Measurements from ENCODE around the gene DHODH.
"Not testable (repeated sequence)": the region's sequence is repeated elsewhere in the genome, so short reads cannot be mapped to it uniquely, and the experiment has no call there.

Gene DHODH

DNA sequence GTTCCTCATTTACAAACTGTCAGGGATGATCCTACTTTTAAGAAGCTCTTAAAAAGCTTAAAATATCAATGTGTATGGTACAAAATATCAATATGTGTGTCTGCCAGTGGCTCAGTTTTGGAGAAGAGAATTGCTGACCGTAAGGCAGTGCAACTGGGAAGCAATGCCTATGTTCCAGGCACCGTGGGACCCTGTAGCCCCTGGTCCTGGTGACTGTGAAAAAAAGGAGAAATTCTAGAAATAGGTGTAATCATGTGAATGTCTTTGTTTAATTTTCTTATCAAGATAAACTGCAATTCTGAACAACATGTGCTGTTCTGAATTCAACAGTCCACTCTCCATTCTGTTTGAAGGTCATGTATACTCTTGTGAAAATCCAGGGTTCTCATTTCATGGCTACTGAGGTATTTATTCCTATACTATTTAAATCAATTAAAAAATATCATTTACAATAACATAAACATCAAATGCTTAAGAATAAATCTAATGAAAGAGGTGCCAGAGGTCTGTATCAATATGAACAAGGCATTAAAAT, 36.3 kb downstream of the DHODH start:
- no peak for DNase-seq (ENCODE audit: low read depth, low spot score)
- no peak overlapping the region for H3K4me3 ChIP-seq (ENCODE audit: low read length)

GRCh38 chr16:72049110-72049509, 40.6 kb downstream of the DHODH start:
- no peak for DNase-seq (ENCODE audit: low read depth, low spot score)

DNA sequence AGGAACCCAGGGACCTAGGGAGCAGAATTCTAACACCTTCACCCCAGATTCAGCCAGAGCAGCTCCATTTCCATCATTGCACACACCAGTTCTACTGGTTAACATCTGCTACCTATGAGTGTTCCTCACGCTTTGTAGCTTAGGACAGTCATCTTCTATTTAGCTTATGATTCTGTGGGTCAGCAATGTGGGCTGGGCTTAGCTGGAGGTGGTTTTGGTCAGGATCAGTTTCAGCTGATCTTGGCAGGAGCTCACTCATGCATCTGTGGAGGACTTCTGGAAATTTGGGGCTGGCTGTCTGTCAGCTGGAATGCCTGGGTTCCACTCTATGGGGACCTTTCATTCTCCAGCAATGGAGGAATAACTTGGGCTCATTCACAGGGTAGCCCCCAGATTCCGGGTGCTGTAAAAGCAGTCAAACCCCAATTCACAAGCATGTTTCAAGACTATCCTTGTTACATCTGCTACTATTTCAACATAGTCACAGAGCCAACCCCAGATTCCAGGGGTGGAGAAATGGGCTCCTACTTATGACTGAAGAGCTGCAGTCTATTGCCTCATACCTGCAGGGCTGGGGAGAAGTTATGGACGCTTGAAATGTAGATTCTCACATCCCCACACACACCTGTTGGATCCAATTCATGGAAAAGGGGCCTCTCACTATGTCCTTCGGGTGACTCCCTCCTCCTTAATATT, 42.4 kb downstream of the DHODH start:
- no peak overlapping the region for H3K4me3 ChIP-seq (ENCODE audit: low read length)
- no peak for DNase-seq (ENCODE audit: low read depth, low spot score)

More at GRCh38 chr16:72049110-72049509, 40.6 kb downstream of the DHODH start:
- no peak overlapping the region for H3K4me3 ChIP-seq (ENCODE audit: low read length)

DNA sequence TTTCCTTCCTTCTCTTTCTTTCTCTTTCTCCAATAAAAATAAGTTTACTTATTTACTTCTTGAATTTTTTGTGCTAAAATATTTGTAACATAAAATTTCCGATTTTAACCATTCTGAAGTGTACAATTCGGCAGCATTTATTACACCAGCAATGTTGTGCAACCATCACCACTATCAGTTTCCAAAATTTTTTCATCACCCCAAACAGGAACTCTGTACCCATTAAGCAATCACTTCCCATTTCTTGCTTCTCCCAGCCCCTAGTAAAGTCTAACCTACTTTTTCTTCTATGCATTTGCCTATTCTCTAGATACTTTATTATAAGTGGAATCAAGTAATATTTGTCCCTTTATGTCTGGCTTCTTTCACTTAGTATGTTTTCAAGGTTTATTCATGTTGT, 43.3 kb downstream of the DHODH start:
- H3K4me3 ChIP-seq (ENCODE audit: low read length), result no peak overlapping the region
- no peak for DNase-seq (ENCODE audit: low read depth, low spot score)

- not testable (repeated sequence) for H3K4me3 ChIP-seq (ENCODE audit: low read length); DNase-seq (ENCODE audit: low read depth, low spot score)
Observed at GRCh38 chr16:72054254-72054847, 45.8 kb downstream of the DHODH start, which contains the start of gene HP. Gene HP (plus strand): TSS chr16:72054505. CDS start chr16:72054653, 148 bp downstream.

DNA sequence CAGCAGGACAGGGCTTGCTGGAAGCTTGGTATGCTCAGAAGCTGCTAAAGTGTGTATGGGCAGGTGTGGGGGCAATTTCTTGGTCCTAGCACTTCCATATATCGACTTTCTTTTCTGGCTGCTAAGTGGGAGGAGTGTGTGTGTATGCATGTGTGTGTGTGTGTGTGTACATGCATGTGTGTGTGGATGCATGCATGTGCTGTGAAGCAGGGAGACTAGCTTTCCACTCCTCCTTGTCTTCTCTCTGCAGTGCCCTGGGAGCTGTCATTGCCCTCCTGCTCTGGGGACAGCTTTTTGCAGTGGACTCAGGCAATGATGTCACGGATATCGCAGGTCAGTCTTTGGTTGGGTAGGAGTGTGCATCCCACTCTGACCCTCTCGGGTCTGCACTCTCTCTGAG, 47.4 kb downstream of the DHODH start:
- no peak for DNase-seq (ENCODE audit: low read depth, low spot score)
- H3K4me3 ChIP-seq (ENCODE audit: low read length), result no peak overlapping the region

DNA sequence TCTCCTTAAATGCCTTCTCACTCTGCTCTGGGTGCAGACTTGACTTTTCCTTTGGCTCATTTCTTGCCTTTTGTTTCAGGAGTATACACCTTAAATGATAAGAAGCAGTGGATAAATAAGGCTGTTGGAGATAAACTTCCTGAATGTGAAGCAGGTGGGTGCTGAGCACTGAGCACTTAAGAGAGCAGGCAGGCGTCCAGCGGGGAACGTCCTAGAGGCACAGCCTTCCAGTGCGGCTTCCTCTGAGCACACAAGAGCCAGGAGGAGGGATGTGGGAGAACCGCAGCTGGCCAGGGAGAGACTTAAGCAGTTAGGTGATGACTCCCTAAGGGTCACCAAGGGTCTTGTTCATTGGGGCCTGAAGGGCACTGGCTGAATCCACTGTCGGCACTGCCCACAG, 48.8 kb downstream of the DHODH start:
- not testable (repeated sequence) for DNase-seq (ENCODE audit: low read depth, low spot score); H3K4me3 ChIP-seq (ENCODE audit: low read length)

- H3K4me3 ChIP-seq (ENCODE audit: low read length); DNase-seq (ENCODE audit: low read depth, low spot score): not testable (repeated sequence)
Observed at GRCh38 chr16:72059060-72059459, 50.5 kb downstream of the DHODH start.

- no peak overlapping the region for H3K4me3 ChIP-seq (ENCODE audit: low read length)
- no peak for DNase-seq (ENCODE audit: low read depth, low spot score)
Observed at GRCh38 chr16:72060405-72060804, 51.9 kb downstream of the DHODH start.

GRCh38 chr16:72061564-72061963, 53.0 kb downstream of the DHODH start:
- no peak overlapping the region for H3K4me3 ChIP-seq (ENCODE audit: low read length)
- no peak for DNase-seq (ENCODE audit: low read depth, low spot score)

- no peak overlapping the region for H3K4me3 ChIP-seq (ENCODE audit: low read length)
Observed at GRCh38 chr16:72064361-72064894, 55.9 kb downstream of the DHODH start.

GRCh38 chr16:72066747-72067146, 58.2 kb downstream of the DHODH start:
- no peak overlapping the region for H3K4me3 ChIP-seq (ENCODE audit: low read length)
- peak; percentile 33 for DNase-seq (ENCODE audit: low read depth, low spot score)

More at GRCh38 chr16:72064361-72064894, 55.9 kb downstream of the DHODH start:
- no peak for DNase-seq (ENCODE audit: low read depth, low spot score)

DNA sequence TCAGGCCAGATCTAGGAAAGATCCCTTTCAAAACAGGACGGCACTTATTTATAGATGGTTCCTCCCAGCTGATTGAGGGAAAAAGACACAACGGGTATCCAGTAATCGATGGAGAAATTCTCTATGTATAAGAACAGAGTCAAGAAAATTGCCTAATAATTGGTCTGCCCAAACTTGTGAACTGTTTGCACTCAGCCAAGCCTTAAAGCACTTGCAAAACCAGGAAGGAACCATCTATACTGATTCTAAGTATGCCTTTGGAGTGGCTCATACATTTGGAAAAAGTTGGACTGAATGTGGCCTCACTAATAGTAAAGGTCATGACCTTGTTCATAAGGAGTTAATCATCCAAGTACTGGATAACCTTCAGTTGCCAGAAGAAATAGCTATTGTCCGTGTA, 60.4 kb downstream of the DHODH start:
- no peak overlapping the region for H3K4me3 ChIP-seq (ENCODE audit: low read length)
- DNase-seq (ENCODE audit: low read depth, low spot score), result no peak

DNA sequence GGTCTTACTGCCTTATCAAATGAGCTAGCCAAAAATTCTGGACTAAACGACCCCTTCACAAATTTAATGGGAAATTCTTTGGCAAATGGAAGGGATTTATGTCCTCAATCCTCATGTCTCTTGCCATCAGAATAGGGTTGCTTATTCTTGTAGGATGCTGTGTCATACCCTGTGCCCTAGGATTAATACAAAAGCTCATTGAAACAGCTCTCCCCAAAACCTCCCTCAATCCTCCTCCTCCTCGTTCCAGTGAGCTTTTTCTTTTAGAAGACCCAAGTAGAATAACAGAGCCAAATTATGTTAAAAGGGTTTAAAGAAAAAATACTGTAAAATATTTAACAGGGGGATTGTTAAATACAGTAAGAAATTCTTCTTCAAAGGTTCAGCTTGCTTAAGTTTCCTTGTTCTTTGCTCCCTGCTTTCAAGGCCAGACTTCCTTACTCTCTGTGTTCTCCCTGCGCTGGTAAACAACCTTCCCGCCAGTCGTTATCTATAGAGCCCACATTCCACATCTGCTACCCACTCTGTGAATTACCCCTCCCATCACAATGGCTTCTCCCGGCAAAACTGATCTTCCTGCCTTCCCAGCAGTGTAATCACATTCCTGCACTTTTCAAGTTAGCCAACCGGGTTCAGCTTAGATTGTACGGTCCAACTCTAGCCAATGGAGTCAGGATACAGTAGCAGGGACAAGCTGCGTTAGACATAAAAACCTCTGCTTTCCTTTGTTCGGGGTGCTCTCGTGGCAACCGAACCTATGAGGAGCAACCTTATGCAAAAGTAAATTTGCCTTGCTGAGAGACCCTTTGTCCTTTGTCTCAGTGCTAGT, 64.2 kb downstream of the DHODH start:
- H3K4me3 ChIP-seq (ENCODE audit: low read length), result no peak overlapping the region
- DNase-seq (ENCODE audit: low read depth, low spot score), result no peak

DNA sequence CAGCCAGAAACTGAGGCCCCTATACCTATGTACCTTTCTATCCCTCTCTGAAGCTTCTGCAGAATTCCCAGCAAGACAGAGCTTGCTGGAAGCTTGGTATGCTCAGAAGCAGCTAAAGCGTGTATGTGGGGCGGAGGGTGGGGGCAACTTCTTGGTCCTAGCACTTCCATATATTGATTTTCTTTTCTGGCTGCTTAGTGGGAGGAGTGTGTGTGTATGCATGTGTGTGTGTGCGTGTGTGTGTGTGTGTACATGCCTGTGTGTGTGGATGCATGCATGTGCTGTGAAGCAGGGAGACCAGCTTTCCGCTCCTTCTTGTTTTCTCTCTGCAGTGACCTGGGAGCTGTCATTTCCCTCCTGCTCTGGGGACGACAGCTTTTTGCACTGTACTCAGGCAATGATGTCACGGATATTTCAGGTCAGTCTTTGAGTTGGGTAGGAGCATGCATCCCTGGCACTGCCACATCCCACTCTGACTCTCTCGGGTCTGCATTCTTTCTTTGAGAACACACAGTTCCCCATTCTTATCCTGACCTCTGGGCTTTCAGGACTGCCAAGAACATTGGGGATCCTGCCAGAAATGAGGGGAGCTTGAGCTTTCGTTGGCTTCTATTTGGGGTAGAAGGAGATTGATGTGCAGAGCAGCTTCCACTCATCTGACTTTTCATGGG, 65.2 kb downstream of the DHODH start:
- no peak for DNase-seq (ENCODE audit: low read depth, low spot score)
- H3K4me3 ChIP-seq (ENCODE audit: low read length), result no peak overlapping the region

DNA sequence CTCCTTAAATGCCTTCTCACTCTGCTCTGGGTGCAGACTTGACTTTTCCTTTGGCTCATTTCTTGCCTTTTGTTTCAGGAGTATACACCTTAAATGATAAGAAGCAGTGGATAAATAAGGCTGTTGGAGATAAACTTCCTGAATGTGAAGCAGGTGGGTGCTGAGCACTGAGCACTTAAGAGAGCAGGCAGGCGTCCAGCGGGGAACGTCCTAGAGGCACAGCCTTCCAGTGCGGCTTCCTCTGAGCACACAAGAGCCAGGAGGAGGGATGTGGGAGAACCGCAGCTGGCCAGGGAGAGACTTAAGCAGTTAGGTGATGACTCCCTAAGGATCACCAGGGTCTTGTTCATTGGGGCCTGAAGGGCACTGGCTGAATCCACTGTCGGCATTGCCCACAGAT, 66.5 kb downstream of the DHODH start:
- H3K4me3 ChIP-seq (ENCODE audit: low read length); DNase-seq (ENCODE audit: low read depth, low spot score): not testable (repeated sequence)

All from Jurkat, Clone E6-1 (cell line).